IPS-18a (cell line): ENCODE measurements around the gene CREBBP.

ENCODE experiments used
- H3K27ac ChIP-seq: one replicate; pipeline ENCODE4 v1.5.1; 2013; ENCODE audit warnings: low read length
- H3K27me3 ChIP-seq: one replicate; pipeline ENCODE4 v1.6.1; 2013; ENCODE audit warnings: mild to moderate bottlenecking, low read length; ENCODE audit not compliant: control insufficient read depth, insufficient read depth
- H3K36me3 ChIP-seq: one replicate; pipeline ENCODE4 v1.6.1; 2013; ENCODE audit warnings: low read depth, low read length; ENCODE audit not compliant: control insufficient read depth
- H3K4me1 ChIP-seq: one replicate; pipeline ENCODE4 v1.6.1; 2013; ENCODE audit warnings: low read depth, low read length; ENCODE audit not compliant: control insufficient read depth
- H3K4me3 ChIP-seq: one replicate; pipeline ENCODE4 v1.5.1; 2013; ENCODE audit warnings: low read length
- H3K9ac ChIP-seq: one replicate; pipeline ENCODE4 v1.6.1; 2013; ENCODE audit warnings: mild to moderate bottlenecking, low read length, moderate library complexity
- H3K9me3 ChIP-seq: one replicate; pipeline ENCODE4 v1.6.1; 2013; ENCODE audit warnings: low read depth, low read length; ENCODE audit not compliant: control insufficient read depth

CREBBP gene

GRCh38 chr16:3798838-3799237 is 81.7 kb downstream of the CREBBP start:
- Histone ChIP-seq H3K36me3 (no peaks in the 10 kb centered on the region), H3K4me1 (peaks cover 4% of the 10 kb centered on the region), H3K27me3 (no peaks in the 10 kb centered on the region), H3K9me3 (no peaks in the 10 kb centered on the region), H3K27ac (no peak overlapping the region), H3K4me3 (no peak overlapping the region), H3K9ac (no peak overlapping the region)

- peaks cover 2% of the 10 kb centered on the region for H3K36me3 ChIP-seq
- H3K4me1 ChIP-seq = peaks cover 4% of the 10 kb centered on the region
- no peak overlapping the region for H3K4me3 ChIP-seq
- no peak overlapping the region for H3K27ac ChIP-seq
- no peaks in the 10 kb centered on the region for H3K9me3 ChIP-seq
- H3K9ac ChIP-seq = no peak overlapping the region
- no peaks in the 10 kb centered on the region for H3K27me3 ChIP-seq
Observed at GRCh38 chr16:3797904-3798811, 82.4 kb downstream of the CREBBP start.

- Histone ChIP-seq H3K9me3 (no peaks in the 10 kb centered on the region), H3K36me3 (peaks cover 5% of the 10 kb centered on the region), H3K9ac (no peak overlapping the region), H3K27me3 (no peaks in the 10 kb centered on the region), H3K27ac (no peak overlapping the region), H3K4me3 (no peak overlapping the region), H3K4me1 (peaks cover 4% of the 10 kb centered on the region)
Observed at GRCh38 chr16:3797473-3797872, 83.0 kb downstream of the CREBBP start.

GRCh38 chr16:3793161-3793576 is 87.3 kb downstream of the CREBBP start:
- Histone ChIP-seq H3K27me3 (no peaks in the 10 kb centered on the region), H3K4me3 (no peak overlapping the region), H3K4me1 (peaks cover 4% of the 10 kb centered on the region), H3K9me3 (no peaks in the 10 kb centered on the region), H3K36me3 (peaks cover 23% of the 10 kb centered on the region), H3K9ac (no peak overlapping the region), H3K27ac (no peak overlapping the region)

- Histone ChIP-seq H3K9ac (no peak overlapping the region), H3K9me3 (no peaks in the 10 kb centered on the region), H3K36me3 (peaks cover 23% of the 10 kb centered on the region), H3K27ac (no peak overlapping the region), H3K4me1 (peaks cover under 1% of the 10 kb centered on the region), H3K27me3 (no peaks in the 10 kb centered on the region), H3K4me3 (no peak overlapping the region)
Observed at GRCh38 chr16:3792472-3793012, 88.0 kb downstream of the CREBBP start.

- H3K36me3 ChIP-seq = peaks cover 23% of the 10 kb centered on the region
- no peak overlapping the region for H3K4me3 ChIP-seq
- no peak overlapping the region for H3K27ac ChIP-seq
- no peak overlapping the region for H3K9ac ChIP-seq
- H3K9me3 ChIP-seq = no peaks in the 10 kb centered on the region
- H3K4me1 ChIP-seq = no peaks in the 10 kb centered on the region
- no peaks in the 10 kb centered on the region for H3K27me3 ChIP-seq
Observed at GRCh38 chr16:3791701-3792100, 88.8 kb downstream of the CREBBP start.

- H3K36me3 ChIP-seq = peaks cover 23% of the 10 kb centered on the region
- no peaks in the 10 kb centered on the region for H3K4me1 ChIP-seq
- no peak overlapping the region for H3K4me3 ChIP-seq
- H3K9me3 ChIP-seq = no peaks in the 10 kb centered on the region
- no peaks in the 10 kb centered on the region for H3K27me3 ChIP-seq
- no peak overlapping the region for H3K27ac ChIP-seq
- H3K9ac ChIP-seq = no peak overlapping the region
Observed at GRCh38 chr16:3789375-3790099, 91.0 kb downstream of the CREBBP start.

GRCh38 chr16:3788711-3789374 is 91.7 kb downstream of the CREBBP start:
- no peaks in the 10 kb centered on the region for H3K27me3 ChIP-seq
- no peaks in the 10 kb centered on the region for H3K9me3 ChIP-seq
- no peaks in the 10 kb centered on the region for H3K4me1 ChIP-seq
- no peak overlapping the region for H3K27ac ChIP-seq
- H3K36me3 ChIP-seq = peaks cover 23% of the 10 kb centered on the region
- no peak overlapping the region for H3K9ac ChIP-seq
- no peak overlapping the region for H3K4me3 ChIP-seq

GRCh38 chr16:3787924-3788661 is 92.4 kb downstream of the CREBBP start:
- Histone ChIP-seq H3K9ac (no peak overlapping the region), H3K9me3 (no peaks in the 10 kb centered on the region), H3K27ac (no peak overlapping the region), H3K4me3 (no peak overlapping the region), H3K27me3 (no peaks in the 10 kb centered on the region), H3K4me1 (no peaks in the 10 kb centered on the region), H3K36me3 (peaks cover 21% of the 10 kb centered on the region)

GRCh38 chr16:3785413-3785812 is 95.1 kb downstream of the CREBBP start:
- no peaks in the 10 kb centered on the region for H3K27me3 ChIP-seq
- H3K27ac ChIP-seq = no peak overlapping the region
- H3K4me3 ChIP-seq = no peak overlapping the region
- no peak overlapping the region for H3K9ac ChIP-seq
- H3K4me1 ChIP-seq = no peaks in the 10 kb centered on the region
- no peaks in the 10 kb centered on the region for H3K9me3 ChIP-seq
- H3K36me3 ChIP-seq = peaks cover 24% of the 10 kb centered on the region

- H3K9me3 ChIP-seq = no peaks in the 10 kb centered on the region
- no peak overlapping the region for H3K27ac ChIP-seq
- H3K4me3 ChIP-seq = no peak overlapping the region
- no peak overlapping the region for H3K9ac ChIP-seq
- no peaks in the 10 kb centered on the region for H3K27me3 ChIP-seq
- H3K36me3 ChIP-seq = peaks cover 36% of the 10 kb centered on the region
- no peaks in the 10 kb centered on the region for H3K4me1 ChIP-seq
Observed at GRCh38 chr16:3783516-3783915, 97.0 kb downstream of the CREBBP start.
